ENCODE measurements around the gene CELF5. TPM values are rescaled to one million over a fixed set of nuclear protein-coding genes. Genes with fewer than 3 reads are reported as not detected.

The CELF5 gene
- total and polyA plus RNA-seq, 12 donors = not detected

DNA sequence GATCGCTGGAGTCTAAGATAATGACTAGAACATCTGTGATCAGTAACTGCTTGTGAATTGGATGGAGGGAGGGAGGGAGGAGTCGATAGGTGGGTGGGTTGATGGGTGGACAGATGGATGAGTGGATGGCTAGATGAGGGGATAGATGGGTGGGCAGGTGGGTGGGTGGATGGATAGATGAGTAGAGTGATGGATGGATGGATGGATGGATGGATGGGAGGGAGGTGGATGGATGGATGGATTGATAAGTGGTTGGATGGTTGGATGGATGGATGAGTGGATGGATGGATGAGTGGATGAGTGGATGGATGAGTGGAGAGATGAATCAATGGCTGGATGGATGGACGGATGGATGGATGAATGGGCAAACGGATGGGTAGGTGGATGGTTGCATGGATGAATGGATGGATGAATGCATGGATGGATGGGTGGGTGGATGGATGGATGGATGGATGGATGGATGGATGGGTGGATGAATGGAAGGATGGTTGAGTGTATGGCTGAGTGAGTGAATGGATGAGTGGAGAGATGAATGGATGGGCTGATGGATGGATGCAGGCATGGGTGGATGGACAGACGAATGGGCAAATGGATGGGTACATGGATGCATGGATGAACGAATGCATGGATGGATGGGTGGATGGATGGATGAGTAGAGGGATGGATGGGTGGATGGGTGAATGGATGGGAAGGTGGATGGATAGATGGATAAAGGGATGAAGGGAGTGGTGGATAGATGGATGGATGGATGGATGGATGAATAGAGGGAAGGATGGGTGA is 97.9 kb downstream of the CELF5 start:
- Histone ChIP-seq H3K9me3 (no peaks in the 10 kb centered on the region), H3K4me1 (peaks cover 0 to 4% (median 0%) of the 10 kb centered on the region in 9 donors), H3K4me3 (no peak overlapping the region), H3K36me3 (no peaks in the 10 kb centered on the region), H3K27me3 (peaks cover 6 to 41% (median 33%) of the 10 kb centered on the region in 7 donors), H3K27ac (no peak overlapping the region)
- intact Hi-C loops (cut with DNase I) = loop anchor here in 2 of 10 donors (5.0 to 10.0 kb wide), 2 partner anchors 155 to 302 kb away; partner anchors contain the start of gene CACTIN (in 1 of the 2)
- WGBS, 2 donors = 83 to 85% methylated on average over 6 of the region's 6 CpGs
- TF ChIP-seq, protein P1, sequence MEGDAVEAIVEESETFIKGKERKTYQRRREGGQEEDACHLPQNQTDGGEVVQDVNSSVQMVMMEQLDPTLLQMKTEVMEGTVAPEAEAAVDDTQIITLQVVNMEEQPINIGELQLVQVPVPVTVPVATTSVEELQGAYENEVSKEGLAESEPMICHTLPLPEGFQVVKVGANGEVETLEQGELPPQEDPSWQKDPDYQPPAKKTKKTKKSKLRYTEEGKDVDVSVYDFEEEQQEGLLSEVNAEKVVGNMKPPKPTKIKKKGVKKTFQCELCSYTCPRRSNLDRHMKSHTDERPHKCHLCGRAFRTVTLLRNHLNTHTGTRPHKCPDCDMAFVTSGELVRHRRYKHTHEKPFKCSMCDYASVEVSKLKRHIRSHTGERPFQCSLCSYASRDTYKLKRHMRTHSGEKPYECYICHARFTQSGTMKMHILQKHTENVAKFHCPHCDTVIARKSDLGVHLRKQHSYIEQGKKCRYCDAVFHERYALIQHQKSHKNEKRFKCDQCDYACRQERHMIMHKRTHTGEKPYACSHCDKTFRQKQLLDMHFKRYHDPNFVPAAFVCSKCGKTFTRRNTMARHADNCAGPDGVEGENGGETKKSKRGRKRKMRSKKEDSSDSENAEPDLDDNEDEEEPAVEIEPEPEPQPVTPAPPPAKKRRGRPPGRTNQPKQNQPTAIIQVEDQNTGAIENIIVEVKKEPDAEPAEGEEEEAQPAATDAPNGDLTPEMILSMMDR (IDR thresholded peaks at IDR 0.05) = no peak
- DNase-seq (no peak), ATAC-seq (no peak)

DNA sequence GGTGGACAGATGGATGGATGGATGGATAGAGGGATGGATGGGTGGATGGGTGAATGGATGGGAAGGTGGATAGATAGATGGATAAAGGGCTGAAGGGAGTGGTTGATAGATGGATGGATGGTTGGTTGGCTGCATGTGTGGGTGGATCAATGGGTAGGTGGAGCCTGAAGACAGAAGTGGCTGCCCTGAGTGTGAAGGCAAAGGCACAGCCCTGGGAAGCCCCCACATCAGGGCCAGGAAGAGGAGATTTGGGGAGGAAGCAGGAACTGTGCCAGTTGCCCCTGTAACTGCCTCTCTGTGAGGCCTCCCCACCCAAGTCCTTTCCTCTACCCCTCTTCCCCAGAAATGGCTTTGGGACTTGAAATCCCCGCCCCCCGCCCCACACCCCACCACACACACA is 98.6 kb downstream of the CELF5 start:
- DNase-seq (no peak), ATAC-seq (no peak)
- TF ChIP-seq, protein P1 (IDR thresholded peaks at IDR 0.05) = no peak
- 21 to 49% methylated on average over 2 of the region's 2 CpGs for WGBS, 2 donors
- no peaks in the 10 kb centered on the region for H3K9me3 ChIP-seq
- no peak overlapping the region for H3K27ac ChIP-seq
- peaks cover 6 to 36% (median 29%) of the 10 kb centered on the region in 7 donors for H3K27me3 ChIP-seq
- intact Hi-C loops (cut with DNase I) = loop anchor here in 2 of 10 donors (5.0 to 10.0 kb wide), 2 partner anchors 154 to 302 kb away; partner anchors contain the start of gene CACTIN (in 1 of the 2)
- no peak overlapping the region for H3K4me3 ChIP-seq
- peaks cover 0 to 4% (median 0%) of the 10 kb centered on the region in 9 donors for H3K4me1 ChIP-seq
- H3K36me3 ChIP-seq = no peaks in the 10 kb centered on the region

- Histone ChIP-seq H3K9me3 (no peaks in the 10 kb centered on the region), H3K27me3 (peaks cover 6 to 32% (median 26%) of the 10 kb centered on the region in 7 donors), H3K27ac (no peak overlapping the region), H3K4me3 (no peak overlapping the region), H3K36me3 (no peaks in the 10 kb centered on the region), H3K4me1 (peaks cover 0 to 4% (median 0%) of the 10 kb centered on the region in 9 donors)
- TF ChIP-seq, protein P1 (IDR thresholded peaks at IDR 0.05) = no peak
- ATAC-seq (no peak), DNase-seq (no peak)
- 31 to 49% methylated on average over 2 of the region's 2 CpGs for WGBS, 2 donors
- intact Hi-C loops (cut with DNase I) = loop anchor here in 4 of 10 donors (2.0 to 10.0 kb wide), 4 partner anchors 149 to 301 kb away; partner anchors contain the start of gene CACTIN (in 1 of the 4)
Measured at GRCh38 chr19:3323658-3324057, 99.2 kb downstream of the CELF5 start.

GRCh38 chr19:3324405-3324856 is 100.0 kb downstream of the CELF5 start:
- DNase-seq = peak in 1 of 2 donors; percentile 75
- Histone ChIP-seq H3K36me3 (no peaks in the 10 kb centered on the region), H3K27ac (no peak overlapping the region), H3K4me1 (peaks cover 0 to 4% (median 0%) of the 10 kb centered on the region in 9 donors), H3K27me3 (peaks cover 6 to 24% (median 20%) of the 10 kb centered on the region in 7 donors), H3K4me3 (no peak overlapping the region), H3K9me3 (no peaks in the 10 kb centered on the region)
- ATAC-seq = peak in 3 of 8 donors; percentile 20 to 38 (median 23)
- intact Hi-C loops (cut with DNase I) = loop anchor here in 4 of 10 donors (2.0 to 10.0 kb wide), 4 partner anchors 148 to 300 kb away; partner anchors contain the start of gene CACTIN (in 1 of the 4)
- 42 to 49% methylated on average over 5 of the region's 5 CpGs for WGBS, 2 donors
- TF ChIP-seq, protein P1 (IDR thresholded peaks at IDR 0.05) = peak; percentile 48 to 80 (median 66)
